CD14-positive monocyte (primary cell): ENCODE results near the gene MYZAP. TPM values are rescaled to one million over a fixed set of nuclear protein-coding genes. Genes with fewer than 3 reads are reported as not detected.

Experiments
- DNase-seq, 3 donors: peaks; one replicate each; pipeline ENCODE4 v3.0.0-alpha.2; 2011 to 2022
- H2AFZ ChIP-seq: 2 replicates; pipeline ENCODE4 v1.6.0; 2012; ENCODE audit warnings: mild to moderate bottlenecking, low read depth, low read length, inconsistent platforms; ENCODE audit not compliant: insufficient read depth, poor library complexity, severe bottlenecking
- H3K27ac ChIP-seq, 2 donors: 1 replicate in 1 of 2; 2 replicates in 1 of 2; pipeline ENCODE4 v1.5.1; 2012 to 2013; ENCODE audit warnings: low read length in 2 of 2, control low read depth in 1 of 2, inconsistent platforms in 1 of 2, low read depth in 1 of 2, mild to moderate bottlenecking in 1 of 2
- H3K27me3 ChIP-seq, 2 donors: one replicate each; pipeline versions ENCODE4 v1.6.0 to v1.6.1; 2011 to 2013; ENCODE audit warnings: low read length in 2 of 2; ENCODE audit not compliant: control insufficient read depth in 2 of 2, insufficient read depth in 2 of 2
- H3K36me3 ChIP-seq, 2 donors: replicated peaks in 1 of 2; 1 replicate in 1 of 2; 2 replicates in 1 of 2; pipeline versions ENCODE4 v1.5.1 to v1.6.1; 2012 to 2013; ENCODE audit warnings: low read length in 2 of 2, control low read depth in 1 of 2, inconsistent platforms in 1 of 2, mild to moderate bottlenecking in 1 of 2; ENCODE audit not compliant: insufficient read depth in 2 of 2, control insufficient read depth in 1 of 2
- H3K4me1 ChIP-seq, 2 donors: 1 replicate in 1 of 2; 2 replicates in 1 of 2; pipeline versions ENCODE4 v1.5.1 to v1.6.1; 2012 to 2013; ENCODE audit warnings: low read length in 2 of 2, control low read depth in 1 of 2, inconsistent platforms in 1 of 2, mild to moderate bottlenecking in 1 of 2, moderate library complexity in 1 of 2; ENCODE audit not compliant: insufficient read depth in 2 of 2, control insufficient read depth in 1 of 2
- H3K4me2 ChIP-seq: replicated peaks from 2 replicates; pipeline ENCODE3; 2012; ENCODE audit warnings: low read length, moderate library complexity, mild to moderate bottlenecking; ENCODE audit not compliant: poor library complexity, severe bottlenecking; ENCODE audit errors: extremely low read depth
- H3K4me3 ChIP-seq, 3 experiments: fragments of 200-600 bp in 1 of 3; sonication (generic) in 1 of 3; replicated peaks in 1 of 3; 1 replicate in 2 of 3; 2 replicates in 1 of 3; pipeline ENCODE4 v1.5.1; 2011 to 2013; ENCODE audit warnings: low read length in 3 of 3, mild to moderate bottlenecking in 3 of 3, control low read depth in 2 of 3, low read depth in 2 of 3, inconsistent platforms in 1 of 3, moderate library complexity in 1 of 3
- H3K79me2 ChIP-seq: 2 replicates; pipeline ENCODE4 v1.6.0; 2012; ENCODE audit warnings: mild to moderate bottlenecking, control low read depth, inconsistent platforms, low read length, moderate library complexity; ENCODE audit not compliant: insufficient read depth
- H3K9ac ChIP-seq: 2 replicates; pipeline ENCODE4 v1.6.0; 2017; ENCODE audit warnings: low read length, mild to moderate bottlenecking; ENCODE audit not compliant: insufficient read depth, poor library complexity, severe bottlenecking
- H3K9me3 ChIP-seq, 2 donors: replicated peaks in 1 of 2; 1 replicate in 1 of 2; 2 replicates in 1 of 2; pipeline versions ENCODE4 v1.5.1 to v1.6.1; 2012 to 2013; ENCODE audit warnings: low read length in 2 of 2, control low read depth in 1 of 2; ENCODE audit not compliant: control insufficient read depth in 1 of 2, insufficient read depth in 1 of 2
- H4K20me1 ChIP-seq: 2 replicates; pipeline ENCODE4 v1.6.0; 2012; ENCODE audit warnings: mild to moderate bottlenecking, low read length, control low read depth, moderate library complexity; ENCODE audit not compliant: insufficient read depth
- H3K27ac Mint-ChIP-seq, 7 donors: one replicate each; pipeline ENCODE4 v1.8.0; 2020; ENCODE audit warnings: mild to moderate bottlenecking in 7 of 7, mixed read lengths in 7 of 7, moderate library complexity in 6 of 7, inconsistent platforms in 2 of 7
- H3K27me3 Mint-ChIP-seq, 3 donors: one replicate each; pipeline ENCODE4 v1.8.0; 2021 to 2022; ENCODE audit warnings: low read depth in 3 of 3, mild to moderate bottlenecking in 3 of 3, mixed read lengths in 3 of 3, moderate library complexity in 3 of 3, inconsistent platforms in 1 of 3
- H3K36me3 Mint-ChIP-seq, 2 donors: one replicate each; pipeline ENCODE4 v1.8.0; 2020; ENCODE audit warnings: mixed read lengths in 2 of 2, inconsistent platforms in 1 of 2, mild to moderate bottlenecking in 1 of 2
- H3K4me1 Mint-ChIP-seq: one replicate; pipeline ENCODE4 v1.8.0; 2020; ENCODE audit warnings: mild to moderate bottlenecking, mixed read lengths
- H3K4me3 Mint-ChIP-seq, 2 donors: one replicate each; pipeline ENCODE4 v1.8.0; 2020; ENCODE audit warnings: mild to moderate bottlenecking in 2 of 2, mixed read lengths in 2 of 2, moderate library complexity in 1 of 2
- H3K9me3 Mint-ChIP-seq, 7 donors: one replicate each; pipeline ENCODE4 v1.8.0; 2020 to 2022; ENCODE audit warnings: mixed read lengths in 7 of 7, mild to moderate bottlenecking in 6 of 7, moderate library complexity in 6 of 7, inconsistent platforms in 2 of 7
- CTCF ChIP-seq: fragments of 200-600 bp; IDR thresholded peaks from one replicate; pipeline ENCODE4 v1.8.0; 2022; ENCODE audit warnings: antibody characterized with exemption, mild to moderate bottlenecking
- WGBS: methylation state at CpG from one replicate; pipeline ENCODE4 v1.1.5; 2013; ENCODE audit warnings: missing lambda C conversion rate; ENCODE audit not compliant: insufficient coverage; 5-methylcytosine and 5-hydroxymethylcytosine counted together
- intact Hi-C, 2 donors: fragments of 100-400 bp; cut with micrococcal nuclease; formaldehyde crosslinking; loops; one replicate each; pipeline versions ENCODE4 v1.15.0 to v1.15.1; 2023
- polyA plus RNA-seq, 3 donors: library from polyadenylated mRNA; depleted of rRNA in 1 of 3; unstranded in 2 of 3; stranded (reverse) in 1 of 3; fragments of 300-500 nt in 2 of 3; fragments of >200 nt in 1 of 3; fragmentation: Illumina TruSeq in 2 of 3; gene quantifications; 1 replicate in 2 of 3; 2 replicates in 1 of 3; pipeline ENCODE4 v1.2.3, GENCODE V29; 2012 to 2021

The MYZAP gene
- polyA plus RNA-seq, 3 donors = 0.12 to 0.13 TPM; not detected in 1

- H3K27ac ChIP-seq = no peak overlapping the region
- no peak overlapping the region for H3K9ac ChIP-seq
- Mint-ChIP-seq H3K4me3 (no peak overlapping the region), H3K36me3 (no peaks in the 10 kb centered on the region), H3K4me1 (peaks cover 11% of the 10 kb centered on the region), H3K27ac (peak overlapping the region in 1 of 7 donors; percentile 24), H3K27me3 (peaks cover 2 to 5% (median 3%) of the 10 kb centered on the region in 3 donors), H3K9me3 (no peaks in the 10 kb centered on the region)
- no peaks in the 10 kb centered on the region for H3K36me3 ChIP-seq
- intact Hi-C loops = loop anchor here in 1 of 2 donors (10.0 kb wide), 1 partner anchor 102 kb away; no protein-coding TSS in a partner anchor
- no peak overlapping the region for H2AFZ ChIP-seq
- no peak overlapping the region for H3K4me2 ChIP-seq
- no peak overlapping the region for H3K4me3 ChIP-seq
- no peaks in the 10 kb centered on the region for H3K27me3 ChIP-seq
- no peaks in the 10 kb centered on the region for H3K9me3 ChIP-seq
- DNase-seq = no peak
- no peaks in the 10 kb centered on the region for H3K4me1 ChIP-seq
- H4K20me1 ChIP-seq = no peaks in the 10 kb centered on the region
- no peak for TF ChIP-seq CTCF
- H3K79me2 ChIP-seq = no peaks in the 10 kb centered on the region
- WGBS = 88% methylated on average over 8 of the region's 8 CpGs
Observed at GRCh38 chr15:57552678-57553334, 38.9 kb upstream of the MYZAP start.

- no peak overlapping the region for H3K4me2 ChIP-seq
- H3K9me3 ChIP-seq = no peaks in the 10 kb centered on the region
- intact Hi-C loops = loop anchor here in 1 of 2 donors (10.0 kb wide), 1 partner anchor 101 kb away; no protein-coding TSS in a partner anchor
- H3K4me1 ChIP-seq = no peaks in the 10 kb centered on the region
- Mint-ChIP-seq H3K27ac (no peak overlapping the region), H3K4me3 (no peak overlapping the region), H3K36me3 (no peaks in the 10 kb centered on the region), H3K27me3 (peaks cover under 1 to 2% (median 2%) of the 10 kb centered on the region in 3 donors), H3K9me3 (no peaks in the 10 kb centered on the region), H3K4me1 (peaks cover 11% of the 10 kb centered on the region)
- H3K79me2 ChIP-seq = no peaks in the 10 kb centered on the region
- no peak overlapping the region for H3K9ac ChIP-seq
- no peaks in the 10 kb centered on the region for H4K20me1 ChIP-seq
- H3K4me3 ChIP-seq = no peak overlapping the region
- H3K27ac ChIP-seq = no peak overlapping the region
- H2AFZ ChIP-seq = no peak overlapping the region
- no peak for TF ChIP-seq CTCF
- H3K27me3 ChIP-seq = no peaks in the 10 kb centered on the region
- DNase-seq = no peak
- H3K36me3 ChIP-seq = no peaks in the 10 kb centered on the region
- 100% methylated on average over 5 of the region's 5 CpGs for WGBS
Observed at GRCh38 chr15:57553526-57553925, 38.2 kb upstream of the MYZAP start.
